K562 (cell line): Measurements from ENCODE around the gene SLC22A23. TPM values are rescaled to one million over a fixed set of nuclear protein-coding genes. Genes with fewer than 3 reads are reported as not detected.

Experiments used
- DMBX1 ChIP-seq: fragments of 250-450 bp; sonication (Bioruptor Pico); IDR thresholded peaks from 2 replicates; pipeline ENCODE4 v1.8.0; 2022; ENCODE audit warnings: inconsistent platforms, mild to moderate bottlenecking, moderate library complexity, borderline replicate concordance
- MTA2 ChIP-seq: fragments of 450-650 bp; IDR thresholded peaks from 2 replicates; pipeline ENCODE4 v1.6.1; 2016; ENCODE audit warnings: low read depth
- NFIC ChIP-seq: fragments of 450-650 bp; IDR thresholded peaks from 2 replicates; pipeline ENCODE4 v1.6.1; 2017; ENCODE audit warnings: mild to moderate bottlenecking, inconsistent platforms
- RUNX1 ChIP-seq: sonication (generic); IDR thresholded peaks from 2 replicates; pipeline ENCODE4 v1.6.1; 2016; ENCODE audit warnings: antibody characterized with exemption, low read depth
- WHSC1 ChIP-seq: IDR thresholded peaks from one replicate; pipeline ENCODE4 v1.6.1; 2012; ENCODE audit warnings: low read length, control low read depth, inconsistent platforms
- ZBED1 ChIP-seq: IDR thresholded peaks from 2 replicates; pipeline ENCODE4 v1.6.1; 2014
- ZNF318 ChIP-seq, 2 experiments: fragments of 450-650 bp; IDR thresholded peaks; 2 replicates each; pipeline ENCODE4 v1.6.1; 2016; ENCODE audit warnings: mild to moderate bottlenecking in 2 of 2, borderline replicate concordance in 1 of 2, low read depth in 1 of 2, moderate library complexity in 1 of 2
- polyA plus RNA-seq, 8 experiments: library from polyadenylated mRNA; depleted of rRNA in 4 of 8; stranded (reverse) in 5 of 8; unstranded in 3 of 8; fragments of >200 nt; fragmentation: Nextera tagmentation in 2 of 8; fragmentation: Illumina TruSeq in 1 of 8; extraction: Ambion mirVana in 2 of 8; extraction: Trizol in 1 of 8; gene quantifications; 2 replicates each; pipeline versions ENCODE4 v1.2.1 to v1.2.3, GENCODE V29; 2011 to 2014; ENCODE audit warnings: inconsistent platforms in 1 of 8, missing spikeins in 1 of 8
- total RNA-seq, 7 experiments: library from RNA; depleted of rRNA in 6 of 7; stranded (reverse); fragments of >200 nt in 6 of 7; fragmentation: Illumina TruSeq in 2 of 7; extraction: Trizol in 2 of 7; gene quantifications; 2 replicates each; pipeline versions ENCODE4 v1.2.1 to v1.2.3, GENCODE V29; 2011 to 2021; ENCODE audit warnings: low replicate concordance in 1 of 7
- TF ChIP-seq, protein P1 (sequence below): fragments of 450-650 bp; IDR thresholded peaks from 2 replicates; pipeline ENCODE4 v1.6.1; 2018; ENCODE audit warnings: mild to moderate bottlenecking, low read depth; ENCODE audit not compliant: partially characterized antibody
- TF ChIP-seq, protein P2 (sequence below), 3 experiments: fragments of 200-800 bp in 1 of 3; fragments of 250-450 bp in 1 of 3; fragments of 450-650 bp in 1 of 3; sonication (Bioruptor Pico) in 1 of 3; sonication (Bioruptor generic) in 1 of 3; formaldehyde crosslinking in 1 of 3; IDR thresholded peaks; 2 replicates each; pipeline versions ENCODE4 v1.6.1 to v1.8.0; 2016 to 2022; ENCODE audit warnings: mild to moderate bottlenecking in 2 of 3, missing genetic modification characterization in 2 of 3, missing compliant biosample characterization in 1 of 3, moderate library complexity in 1 of 3
- TF ChIP-seq, protein P3 (sequence below): fragments of 450-650 bp; IDR thresholded peaks from 2 replicates; pipeline ENCODE4 v1.6.1; 2018; ENCODE audit not compliant: partially characterized antibody

Gene SLC22A23
- total and polyA plus RNA-seq, 9 of the 15 experiments (the other 6 are each of a cell fraction or from before 2014, with no cell fraction given) = 0.30 to 8.7 (median 2.5) TPM

DNA sequence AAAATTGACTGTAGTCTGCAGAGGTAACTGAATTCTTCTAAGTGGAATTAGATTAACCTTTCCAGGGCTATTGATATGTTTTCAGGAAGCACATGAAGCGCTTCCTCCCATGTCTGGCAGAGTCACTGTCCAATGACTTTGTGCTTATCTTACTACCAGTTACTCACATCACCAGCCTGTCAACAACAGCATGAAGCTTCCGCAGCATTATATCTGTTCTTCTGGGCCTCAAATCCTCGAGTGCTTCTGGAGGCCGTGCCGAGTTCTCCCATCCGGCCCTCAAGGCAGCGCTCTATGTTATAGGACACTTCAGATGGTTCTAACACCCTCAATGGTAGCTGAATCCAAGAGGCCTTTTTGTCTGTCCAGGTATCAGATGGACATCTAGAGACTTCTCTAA lies 164.9 kb downstream of the SLC22A23 start (continued):
- TF ChIP-seq, protein P1, sequence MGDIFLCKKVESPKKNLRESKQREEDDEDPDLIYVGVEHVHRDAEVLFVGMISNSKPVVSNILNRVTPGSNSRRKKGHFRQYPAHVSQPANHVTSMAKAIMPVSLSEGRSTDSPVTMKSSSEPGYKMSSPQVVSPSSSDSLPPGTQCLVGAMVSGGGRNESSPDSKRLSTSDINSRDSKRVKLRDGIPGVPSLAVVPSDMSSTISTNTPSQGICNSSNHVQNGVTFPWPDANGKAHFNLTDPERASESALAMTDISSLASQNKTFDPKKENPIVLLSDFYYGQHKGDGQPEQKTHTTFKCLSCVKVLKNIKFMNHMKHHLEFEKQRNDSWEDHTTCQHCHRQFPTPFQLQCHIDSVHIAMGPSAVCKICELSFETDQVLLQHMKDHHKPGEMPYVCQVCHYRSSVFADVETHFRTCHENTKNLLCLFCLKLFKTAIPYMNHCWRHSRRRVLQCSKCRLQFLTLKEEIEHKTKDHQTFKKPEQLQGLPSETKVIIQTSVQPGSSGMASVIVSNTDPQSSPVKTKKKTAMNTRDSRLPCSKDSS = no peak
- TF ChIP-seq RUNX1 = no peak
- no peak for TF ChIP-seq NFIC
- no peak for TF ChIP-seq MTA2
- TF ChIP-seq ZNF318 (IDR thresholded peaks at IDR 0.05; ENCODE audit: borderline replicate concordance in 1 of 2, low read depth in 1 of 2) = no peak
- TF ChIP-seq ZBED1 = no peak
- TF ChIP-seq, protein P2, sequence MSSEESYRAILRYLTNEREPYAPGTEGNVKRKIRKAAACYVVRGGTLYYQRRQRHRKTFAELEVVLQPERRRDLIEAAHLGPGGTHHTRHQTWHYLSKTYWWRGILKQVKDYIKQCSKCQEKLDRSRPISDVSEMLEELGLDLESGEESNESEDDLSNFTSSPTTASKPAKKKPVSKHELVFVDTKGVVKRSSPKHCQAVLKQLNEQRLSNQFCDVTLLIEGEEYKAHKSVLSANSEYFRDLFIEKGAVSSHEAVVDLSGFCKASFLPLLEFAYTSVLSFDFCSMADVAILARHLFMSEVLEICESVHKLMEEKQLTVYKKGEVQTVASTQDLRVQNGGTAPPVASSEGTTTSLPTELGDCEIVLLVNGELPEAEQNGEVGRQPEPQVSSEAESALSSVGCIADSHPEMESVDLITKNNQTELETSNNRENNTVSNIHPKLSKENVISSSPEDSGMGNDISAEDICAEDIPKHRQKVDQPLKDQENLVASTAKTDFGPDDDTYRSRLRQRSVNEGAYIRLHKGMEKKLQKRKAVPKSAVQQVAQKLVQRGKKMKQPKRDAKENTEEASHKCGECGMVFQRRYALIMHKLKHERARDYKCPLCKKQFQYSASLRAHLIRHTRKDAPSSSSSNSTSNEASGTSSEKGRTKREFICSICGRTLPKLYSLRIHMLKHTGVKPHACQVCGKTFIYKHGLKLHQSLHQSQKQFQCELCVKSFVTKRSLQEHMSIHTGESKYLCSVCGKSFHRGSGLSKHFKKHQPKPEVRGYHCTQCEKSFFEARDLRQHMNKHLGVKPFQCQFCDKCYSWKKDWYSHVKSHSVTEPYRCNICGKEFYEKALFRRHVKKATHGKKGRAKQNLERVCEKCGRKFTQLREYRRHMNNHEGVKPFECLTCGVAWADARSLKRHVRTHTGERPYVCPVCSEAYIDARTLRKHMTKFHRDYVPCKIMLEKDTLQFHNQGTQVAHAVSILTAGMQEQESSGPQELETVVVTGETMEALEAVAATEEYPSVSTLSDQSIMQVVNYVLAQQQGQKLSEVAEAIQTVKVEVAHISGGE (CRISPR knock-in tag; IDR thresholded peaks at IDR 0.05) = 0 out of 6 replicates have a peak, but pooled peaks of 1 of the 3 experiments have one; percentile 15
- TF ChIP-seq, protein P3, sequence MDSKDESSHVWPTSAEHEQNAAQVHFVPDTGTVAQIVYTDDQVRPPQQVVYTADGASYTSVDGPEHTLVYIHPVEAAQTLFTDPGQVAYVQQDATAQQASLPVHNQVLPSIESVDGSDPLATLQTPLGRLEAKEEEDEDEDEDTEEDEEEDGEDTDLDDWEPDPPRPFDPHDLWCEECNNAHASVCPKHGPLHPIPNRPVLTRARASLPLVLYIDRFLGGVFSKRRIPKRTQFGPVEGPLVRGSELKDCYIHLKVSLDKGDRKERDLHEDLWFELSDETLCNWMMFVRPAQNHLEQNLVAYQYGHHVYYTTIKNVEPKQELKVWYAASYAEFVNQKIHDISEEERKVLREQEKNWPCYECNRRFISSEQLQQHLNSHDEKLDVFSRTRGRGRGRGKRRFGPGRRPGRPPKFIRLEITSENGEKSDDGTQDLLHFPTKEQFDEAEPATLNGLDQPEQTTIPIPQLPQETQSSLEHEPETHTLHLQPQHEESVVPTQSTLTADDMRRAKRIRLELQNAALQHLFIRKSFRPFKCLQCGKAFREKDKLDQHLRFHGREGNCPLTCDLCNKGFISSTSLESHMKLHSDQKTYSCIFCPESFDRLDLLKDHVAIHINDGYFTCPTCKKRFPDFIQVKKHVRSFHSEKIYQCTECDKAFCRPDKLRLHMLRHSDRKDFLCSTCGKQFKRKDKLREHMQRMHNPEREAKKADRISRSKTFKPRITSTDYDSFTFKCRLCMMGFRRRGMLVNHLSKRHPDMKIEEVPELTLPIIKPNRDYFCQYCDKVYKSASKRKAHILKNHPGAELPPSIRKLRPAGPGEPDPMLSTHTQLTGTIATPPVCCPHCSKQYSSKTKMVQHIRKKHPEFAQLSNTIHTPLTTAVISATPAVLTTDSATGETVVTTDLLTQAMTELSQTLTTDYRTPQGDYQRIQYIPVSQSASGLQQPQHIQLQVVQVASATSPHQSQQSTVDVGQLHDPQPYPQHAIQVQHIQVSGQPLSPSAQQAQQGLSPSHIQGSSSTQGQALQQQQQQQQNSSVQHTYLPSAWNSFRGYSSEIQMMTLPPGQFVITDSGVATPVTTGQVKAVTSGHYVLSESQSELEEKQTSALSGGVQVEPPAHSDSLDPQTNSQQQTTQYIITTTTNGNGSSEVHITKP = no peak
- TF ChIP-seq WHSC1 = no peak
- peak; percentile 80; the same call in 1 of the 2 replicates for TF ChIP-seq DMBX1 (CRISPR knock-in tag)
